ENCODE measurements around the gene LPIN2. TPM values are rescaled to one million over a fixed set of nuclear protein-coding genes. Genes with fewer than 3 reads are reported as not detected.

LPIN2 gene
- total RNA-seq, 1 experiment from 2014 or later = 15.7 TPM

DNA sequence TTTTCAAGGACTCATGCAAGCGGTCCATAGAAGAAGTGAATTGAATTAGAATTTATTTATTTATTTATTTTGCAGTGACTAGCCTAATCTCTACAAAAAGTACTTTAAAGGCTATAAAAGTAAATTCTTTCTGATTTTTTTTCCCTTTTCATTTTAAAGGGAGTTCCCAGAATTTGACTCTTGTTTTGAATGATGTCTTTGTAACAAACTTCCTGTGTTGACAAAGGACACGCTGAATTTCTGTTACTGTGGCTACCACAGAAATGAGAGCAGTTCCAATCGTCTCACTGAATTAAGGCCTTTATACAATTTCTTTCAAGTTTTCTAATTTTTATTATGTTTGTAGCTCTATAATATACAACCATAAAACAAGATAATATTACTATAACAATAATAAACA is 46.3 kb upstream of the LPIN2 start:
- BruUV-seq (replicated peaks) = no TSS peak
- Mint-ChIP-seq H3K4me3 (ENCODE audit: low read depth, unreplicated experiment) (no peak overlapping the region), H3K27me3 (ENCODE audit: unreplicated experiment) (no peaks in the 10 kb centered on the region), H3K4me1 (ENCODE audit: low read depth, unreplicated experiment) (peaks cover 23% of the 10 kb centered on the region), H3K9me3 (ENCODE audit: low read depth, unreplicated experiment) (peaks cover 3% of the 10 kb centered on the region), H3K36me3 (ENCODE audit: insufficient read depth, unreplicated experiment) (peaks cover 10% of the 10 kb centered on the region), H3K27ac (ENCODE audit: unreplicated experiment) (no peak overlapping the region)
- TF ChIP-seq, protein P1, sequence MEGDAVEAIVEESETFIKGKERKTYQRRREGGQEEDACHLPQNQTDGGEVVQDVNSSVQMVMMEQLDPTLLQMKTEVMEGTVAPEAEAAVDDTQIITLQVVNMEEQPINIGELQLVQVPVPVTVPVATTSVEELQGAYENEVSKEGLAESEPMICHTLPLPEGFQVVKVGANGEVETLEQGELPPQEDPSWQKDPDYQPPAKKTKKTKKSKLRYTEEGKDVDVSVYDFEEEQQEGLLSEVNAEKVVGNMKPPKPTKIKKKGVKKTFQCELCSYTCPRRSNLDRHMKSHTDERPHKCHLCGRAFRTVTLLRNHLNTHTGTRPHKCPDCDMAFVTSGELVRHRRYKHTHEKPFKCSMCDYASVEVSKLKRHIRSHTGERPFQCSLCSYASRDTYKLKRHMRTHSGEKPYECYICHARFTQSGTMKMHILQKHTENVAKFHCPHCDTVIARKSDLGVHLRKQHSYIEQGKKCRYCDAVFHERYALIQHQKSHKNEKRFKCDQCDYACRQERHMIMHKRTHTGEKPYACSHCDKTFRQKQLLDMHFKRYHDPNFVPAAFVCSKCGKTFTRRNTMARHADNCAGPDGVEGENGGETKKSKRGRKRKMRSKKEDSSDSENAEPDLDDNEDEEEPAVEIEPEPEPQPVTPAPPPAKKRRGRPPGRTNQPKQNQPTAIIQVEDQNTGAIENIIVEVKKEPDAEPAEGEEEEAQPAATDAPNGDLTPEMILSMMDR (IDR thresholded peaks at IDR 0.05; ENCODE audit: unreplicated experiment) = no peak
- intact Hi-C loops (cut with micrococcal nuclease; ENCODE audit: unreplicated experiment) = loop anchor here (10.0 kb wide), 1 partner anchor 186 kb away; the partner anchor contains the start of gene MYL12A
- no peak for DNase-seq
- CTCF ChIA-PET = no interaction called here

DNA sequence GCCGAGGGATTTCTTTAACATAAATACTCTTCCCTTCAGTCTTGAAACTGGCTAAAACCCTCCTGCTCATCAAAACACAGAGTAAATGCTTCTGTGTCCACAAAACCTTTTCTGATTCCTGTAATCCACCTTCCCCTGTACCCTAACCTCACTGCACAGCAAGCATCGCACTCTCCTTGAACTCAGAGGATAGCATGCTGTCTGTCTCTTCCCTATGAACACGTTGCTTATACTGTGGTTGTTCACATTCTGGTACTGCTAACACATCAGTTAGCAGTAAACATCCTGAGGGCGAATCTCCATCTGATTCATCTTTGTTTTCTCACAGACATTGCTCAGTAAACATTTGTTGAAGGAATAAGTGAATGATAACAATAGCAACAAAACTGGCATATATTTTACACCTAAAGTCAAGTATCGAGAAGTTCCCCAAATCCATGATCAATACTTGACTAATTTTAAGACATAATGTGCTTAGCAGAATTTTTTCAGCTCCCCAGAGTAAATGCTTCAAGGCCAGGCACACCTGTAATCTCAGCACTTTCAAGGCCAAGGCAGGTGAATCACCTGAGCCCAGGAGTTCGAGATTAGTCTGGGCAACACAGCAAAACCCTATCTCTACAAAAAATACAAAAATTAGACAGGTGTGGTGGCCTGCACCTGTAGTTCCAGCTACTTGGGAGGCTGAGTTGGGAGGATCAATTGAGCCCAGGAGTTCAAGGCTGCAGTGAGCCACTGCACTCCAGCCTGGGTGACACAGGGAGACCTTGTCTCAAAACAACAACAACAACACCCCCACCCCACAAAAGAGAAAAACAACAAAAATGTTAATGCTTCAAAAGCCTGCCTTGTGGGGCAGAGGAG is 45.6 kb upstream of the LPIN2 start:
- intact Hi-C loops (cut with micrococcal nuclease; ENCODE audit: unreplicated experiment) = loop anchor here (10.0 kb wide), 1 partner anchor 186 kb away; the partner anchor contains the start of gene MYL12A

DNA sequence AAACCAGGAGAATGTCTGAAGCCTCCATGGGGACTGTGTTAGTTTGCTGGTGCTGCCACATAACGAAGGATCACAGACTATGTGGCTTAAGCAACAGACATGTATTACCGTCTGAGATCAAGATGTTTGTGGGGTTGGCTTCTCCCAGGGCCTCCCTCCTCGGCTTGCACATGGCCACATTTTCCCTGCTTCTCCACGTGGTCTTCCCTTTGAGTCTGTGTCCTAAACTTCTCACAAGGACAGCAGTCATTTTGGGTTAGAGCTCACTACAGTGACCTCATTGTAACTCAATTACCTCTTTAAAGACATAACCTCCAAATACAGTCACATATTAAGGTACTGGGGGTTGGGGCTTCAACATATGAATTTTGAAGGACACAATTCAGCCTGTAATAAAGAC is 44.6 kb upstream of the LPIN2 start:
- peaks cover 27% of the 10 kb centered on the region for H3K36me3 Mint-ChIP-seq (ENCODE audit: insufficient read depth, unreplicated experiment)
- intact Hi-C loops (cut with micrococcal nuclease; ENCODE audit: unreplicated experiment) = loop anchor here (10.0 kb wide), 1 partner anchor 187 kb away; the partner anchor contains the start of gene MYL12A
- BruUV-seq (replicated peaks) = no TSS peak
- no peak overlapping the region for H3K4me3 Mint-ChIP-seq (ENCODE audit: low read depth, unreplicated experiment)
- no peaks in the 10 kb centered on the region for H3K27me3 Mint-ChIP-seq (ENCODE audit: unreplicated experiment)
- CTCF ChIA-PET = no interaction called here
- peaks cover 32% of the 10 kb centered on the region for H3K4me1 Mint-ChIP-seq (ENCODE audit: low read depth, unreplicated experiment)
- H3K9me3 Mint-ChIP-seq (ENCODE audit: low read depth, unreplicated experiment) = peaks cover 12% of the 10 kb centered on the region
- no peak for DNase-seq
- H3K27ac Mint-ChIP-seq (ENCODE audit: unreplicated experiment) = no peak overlapping the region
- TF ChIP-seq, protein P1 (IDR thresholded peaks at IDR 0.05; ENCODE audit: unreplicated experiment) = no peak

More for the DNA sequence above, 45.6 kb upstream of the LPIN2 start:
- Mint-ChIP-seq H3K27ac (ENCODE audit: unreplicated experiment) (no peak overlapping the region), H3K9me3 (ENCODE audit: low read depth, unreplicated experiment) (peaks cover 6% of the 10 kb centered on the region), H3K4me3 (ENCODE audit: low read depth, unreplicated experiment) (no peak overlapping the region), H3K4me1 (ENCODE audit: low read depth, unreplicated experiment) (peaks cover 30% of the 10 kb centered on the region), H3K36me3 (ENCODE audit: insufficient read depth, unreplicated experiment) (peaks cover 16% of the 10 kb centered on the region), H3K27me3 (ENCODE audit: unreplicated experiment) (no peaks in the 10 kb centered on the region)
- no TSS peak for BruUV-seq (replicated peaks)
- TF ChIP-seq, protein P1 (IDR thresholded peaks at IDR 0.05; ENCODE audit: unreplicated experiment) = no peak
- CTCF ChIA-PET = no interaction called here
- DNase-seq = no peak

DNA sequence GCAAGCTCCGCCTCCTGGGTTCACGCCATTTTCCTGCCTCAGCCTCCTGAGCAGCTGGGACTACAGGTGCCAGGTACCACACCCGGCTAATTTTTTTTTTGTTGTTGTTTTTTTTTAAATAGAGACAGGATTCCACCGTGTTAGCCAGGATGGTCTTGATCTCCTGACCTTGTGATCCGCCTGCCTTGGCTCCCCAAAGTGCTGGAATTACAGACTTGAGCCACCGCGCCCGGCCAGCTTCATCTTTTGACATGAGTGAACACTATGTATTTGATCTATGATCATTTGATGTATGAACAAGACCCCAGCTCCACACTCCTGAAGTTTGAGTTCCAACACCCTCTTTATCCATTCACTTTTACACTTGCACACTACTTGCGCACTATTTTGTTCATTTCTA is 43.4 kb upstream of the LPIN2 start:
- H3K9me3 Mint-ChIP-seq (ENCODE audit: low read depth, unreplicated experiment) = peaks cover 12% of the 10 kb centered on the region
- H3K27ac Mint-ChIP-seq (ENCODE audit: unreplicated experiment) = peak overlapping the region; percentile 10
- DNase-seq = no peak
- H3K4me3 Mint-ChIP-seq (ENCODE audit: low read depth, unreplicated experiment) = no peak overlapping the region
- no peaks in the 10 kb centered on the region for H3K27me3 Mint-ChIP-seq (ENCODE audit: unreplicated experiment)
- TF ChIP-seq, protein P1 (IDR thresholded peaks at IDR 0.05; ENCODE audit: unreplicated experiment) = no peak
- intact Hi-C loops (cut with micrococcal nuclease; ENCODE audit: unreplicated experiment) = loop anchor here (10.0 kb wide), 1 partner anchor 188 kb away; the partner anchor contains the start of gene MYL12A
- peaks cover 43% of the 10 kb centered on the region for H3K4me1 Mint-ChIP-seq (ENCODE audit: low read depth, unreplicated experiment)
- H3K36me3 Mint-ChIP-seq (ENCODE audit: insufficient read depth, unreplicated experiment) = peaks cover 39% of the 10 kb centered on the region
- no TSS peak for BruUV-seq (replicated peaks)
- CTCF ChIA-PET = no interaction called here
